ENCODE measurements around the gene RANGAP1.
"Not testable (repeated sequence)": the region's sequence is repeated elsewhere in the genome, so short reads cannot be mapped to it uniquely, and the experiment has no call there.

RANGAP1 gene

DNA sequence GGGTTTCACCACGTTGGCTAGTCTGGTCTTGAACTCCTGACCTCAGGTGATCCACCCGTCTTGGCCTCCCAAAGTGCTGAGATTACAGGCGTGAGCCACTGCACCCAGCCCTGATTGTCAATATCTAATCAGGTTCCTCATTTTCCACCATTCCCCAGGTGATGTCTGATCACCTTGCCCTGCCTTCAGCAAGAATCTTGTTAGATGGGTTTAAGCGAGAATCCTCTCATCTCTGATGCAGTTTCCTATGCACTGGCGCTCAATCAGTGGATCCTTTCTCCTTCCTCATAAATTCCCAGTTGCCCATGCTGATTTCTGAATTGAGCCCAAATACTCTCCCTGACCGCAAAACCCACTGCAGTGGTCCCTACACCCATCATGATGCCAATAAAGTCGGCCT, 14.7 kb upstream of the RANGAP1 start:
- no peak for DNase-seq (ENCODE audit: low read depth)

DNA sequence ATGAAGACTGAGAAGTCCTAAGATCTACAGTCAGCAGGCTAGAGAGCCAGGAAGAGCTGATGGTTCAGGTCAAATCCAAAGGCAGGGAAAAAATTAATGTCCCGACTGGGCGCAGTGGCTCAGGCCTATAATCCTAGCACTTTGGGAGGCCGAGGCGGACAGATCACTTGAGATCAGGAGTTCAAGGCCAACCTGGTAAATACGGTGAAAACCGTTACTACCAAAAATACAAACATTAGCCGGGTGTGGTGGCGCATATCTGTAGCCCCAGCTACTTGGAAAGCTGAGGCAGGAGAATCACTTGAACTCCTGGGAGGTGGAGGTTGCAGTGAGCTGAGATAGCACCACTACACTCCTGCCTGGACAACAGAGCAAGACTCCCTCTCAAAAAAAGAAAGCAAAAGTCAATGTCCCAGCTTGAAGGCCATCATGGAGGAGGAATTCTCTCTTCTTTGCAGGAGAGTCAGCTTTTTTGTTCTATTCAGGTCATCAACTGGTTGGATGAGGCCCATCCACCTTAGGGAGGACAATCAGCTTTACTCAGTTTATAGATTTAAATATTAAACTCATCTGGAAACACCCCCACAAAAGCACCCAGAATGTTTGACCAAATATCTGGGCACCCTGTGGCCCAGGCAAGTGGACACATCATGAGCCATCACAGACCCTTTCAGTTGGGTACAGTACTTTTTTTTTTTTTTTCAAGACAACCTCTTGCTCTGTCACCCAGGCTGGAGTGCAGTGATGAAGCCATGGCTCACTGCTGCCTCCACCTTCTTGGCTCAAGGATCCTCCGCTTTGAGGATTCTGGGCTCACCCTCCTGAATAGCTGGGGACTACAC, 11.1 kb upstream of the RANGAP1 start:
- no peak for DNase-seq (ENCODE audit: low read depth)

DNA sequence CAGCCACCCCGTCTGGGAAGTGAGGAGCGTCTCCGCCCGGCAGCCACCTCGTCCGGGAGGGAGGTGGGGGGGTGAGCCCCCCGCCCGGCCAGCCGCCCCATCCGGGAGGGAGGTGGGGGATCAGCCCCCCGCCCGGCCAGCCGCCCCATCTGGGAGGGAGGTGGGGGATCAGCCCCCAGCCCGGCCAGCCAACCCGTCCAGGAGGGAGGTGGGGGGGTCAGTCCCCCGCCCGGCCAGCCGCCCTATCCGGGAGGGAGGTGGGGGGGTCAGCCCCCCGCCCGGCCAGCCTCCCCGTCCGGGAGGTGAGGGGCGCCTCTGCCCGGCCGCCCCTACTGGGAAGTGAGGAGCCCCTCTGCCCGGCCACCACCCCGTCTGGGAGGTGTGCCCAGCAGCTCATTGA, 8.8 kb upstream of the RANGAP1 start:
- DNase-seq (ENCODE audit: low read depth), result not testable (repeated sequence)

DNA sequence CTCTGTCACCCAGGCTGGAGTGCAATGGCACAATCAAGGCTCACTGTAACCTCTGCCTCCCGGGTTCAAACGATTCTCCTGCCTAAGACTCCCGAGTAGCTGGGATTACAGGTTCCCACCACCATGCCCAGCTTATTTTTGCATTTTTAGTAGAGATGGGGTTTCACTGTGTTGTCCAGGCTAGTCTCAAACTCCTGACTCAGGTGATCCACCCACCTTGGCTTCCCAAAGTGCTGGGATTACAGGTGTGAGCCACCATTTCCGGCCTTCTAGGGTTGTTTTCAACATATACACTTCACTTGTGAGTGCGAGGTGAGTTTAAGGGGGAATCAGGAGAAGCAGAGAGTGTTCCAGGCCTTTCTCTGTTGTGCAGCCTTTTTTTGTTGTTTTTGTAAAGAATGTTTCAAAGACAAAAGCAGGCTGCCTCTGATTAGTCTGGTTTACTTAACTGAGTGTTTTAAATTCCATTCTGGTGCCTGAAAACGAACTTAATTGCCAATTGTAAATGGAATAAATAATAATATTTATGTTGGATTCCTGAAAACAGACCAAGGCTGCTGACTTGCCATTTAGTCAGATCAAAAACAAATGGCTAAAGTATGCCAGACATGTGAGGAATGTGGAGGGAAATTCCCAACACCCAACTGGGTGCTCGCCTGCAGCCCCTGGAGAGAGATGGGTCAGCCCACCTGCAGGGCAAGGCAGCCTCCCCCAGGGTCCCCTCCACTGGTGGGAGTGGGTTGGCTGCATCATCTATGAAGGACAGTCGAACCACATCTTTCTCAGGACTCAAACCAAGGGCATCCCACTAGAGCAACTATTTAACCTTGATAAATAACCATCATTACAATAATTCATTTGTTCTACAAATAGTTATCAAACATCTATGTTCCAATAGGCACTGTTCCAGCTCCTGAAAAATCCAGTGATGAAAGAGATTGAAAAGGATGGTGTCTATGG, 4.6 kb upstream of the RANGAP1 start:
- DNase-seq (ENCODE audit: low read depth), result peak; percentile 61

DNA sequence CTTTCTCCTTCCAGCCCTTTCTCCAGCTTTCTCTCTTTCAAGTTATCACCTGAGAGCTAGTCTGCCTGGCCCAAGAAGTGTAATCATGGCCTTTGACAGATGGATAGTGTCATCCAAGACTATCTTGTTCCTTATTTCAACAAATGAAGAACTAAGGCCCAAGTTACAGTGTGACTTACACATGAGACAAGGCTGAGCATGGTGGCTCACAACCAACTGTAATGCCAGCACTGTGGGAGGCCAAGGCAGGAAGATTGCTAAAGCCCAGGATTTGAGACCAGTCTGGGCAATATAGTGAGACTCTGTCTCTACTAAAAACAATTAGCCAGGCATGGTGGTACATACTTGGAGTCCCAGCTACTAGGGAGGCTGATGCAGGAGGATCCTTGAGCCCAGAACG, 3.7 kb upstream of the RANGAP1 start:
- no peak for DNase-seq (ENCODE audit: low read depth)

DNA sequence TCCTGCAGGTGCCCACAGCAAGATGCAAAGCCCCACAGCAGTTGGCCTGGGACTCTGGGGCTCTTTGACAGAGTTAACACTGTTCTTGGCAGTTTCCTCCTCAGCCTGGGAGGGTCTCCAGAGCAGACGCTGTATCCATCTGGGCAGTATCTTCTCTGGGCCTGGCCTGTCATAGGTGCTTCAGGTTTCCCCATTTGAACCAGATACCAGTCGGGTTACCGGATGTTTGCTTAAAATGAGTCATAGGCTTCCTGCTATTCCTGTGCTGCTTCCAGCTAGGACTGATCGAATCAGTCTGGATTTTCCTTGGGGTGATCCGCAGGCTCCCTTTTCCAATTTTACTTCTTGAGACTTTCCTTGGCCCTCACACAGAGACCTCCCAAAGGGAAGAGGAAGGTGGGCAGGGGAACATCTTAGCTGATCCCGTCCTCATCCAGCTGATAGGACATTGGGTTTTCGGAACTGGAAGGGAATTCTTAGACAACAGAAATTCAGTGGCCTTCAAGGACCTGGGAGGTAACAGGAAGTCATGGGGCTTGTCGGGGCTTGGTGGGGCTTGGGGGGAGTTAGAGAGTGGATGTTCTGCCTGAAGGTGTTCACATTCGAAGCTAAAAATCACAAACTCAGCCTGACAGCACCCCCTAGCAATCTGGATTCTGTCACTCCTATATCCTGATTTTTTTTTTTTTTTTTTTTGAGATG, 2.4 kb upstream of the RANGAP1 start:
- DNase-seq (ENCODE audit: low read depth), result no peak

DNA sequence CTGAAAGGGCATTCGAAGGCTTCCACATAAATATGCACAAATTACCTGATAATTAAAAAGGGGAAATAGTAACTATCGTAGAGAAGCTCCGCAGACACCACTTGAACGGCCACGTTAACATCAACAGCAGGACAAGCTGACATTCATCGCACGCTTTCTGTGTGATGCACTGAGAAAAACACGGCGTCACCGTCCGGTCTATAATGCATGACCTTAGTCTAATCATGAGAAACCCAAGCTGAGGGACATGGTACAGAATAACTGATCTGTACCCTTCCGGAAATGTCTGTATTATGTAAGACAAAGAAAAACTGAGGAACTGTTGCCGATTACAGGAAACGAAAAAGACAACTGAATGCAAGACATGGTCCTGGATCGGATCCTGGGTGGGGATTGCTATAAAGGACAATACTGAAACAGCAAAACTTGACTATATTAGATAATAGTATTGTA, 678 bp upstream of the RANGAP1 start:
- no peak for DNase-seq (ENCODE audit: low read depth)

DNA sequence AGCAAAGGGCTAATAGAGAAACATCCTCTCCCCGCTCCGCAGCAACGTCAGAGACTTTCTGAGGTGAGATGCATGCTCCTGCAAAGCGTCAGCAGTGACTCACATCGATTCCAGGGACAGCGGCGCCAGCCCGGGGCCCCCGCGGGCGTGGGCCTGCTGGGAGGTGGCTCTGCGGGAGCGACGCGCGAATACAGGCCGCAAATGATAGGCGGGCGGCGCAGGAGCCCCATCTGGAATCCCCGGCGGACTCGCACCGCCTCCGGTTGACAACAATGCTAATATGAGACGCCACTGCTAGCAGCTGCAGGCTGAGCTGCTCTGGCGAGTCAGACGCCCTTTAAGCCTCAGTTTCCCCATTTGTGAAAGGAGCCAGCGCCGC, 557 bp downstream of the RANGAP1 start:
- DNase-seq (ENCODE audit: low read depth), result peak; percentile 77

DNA sequence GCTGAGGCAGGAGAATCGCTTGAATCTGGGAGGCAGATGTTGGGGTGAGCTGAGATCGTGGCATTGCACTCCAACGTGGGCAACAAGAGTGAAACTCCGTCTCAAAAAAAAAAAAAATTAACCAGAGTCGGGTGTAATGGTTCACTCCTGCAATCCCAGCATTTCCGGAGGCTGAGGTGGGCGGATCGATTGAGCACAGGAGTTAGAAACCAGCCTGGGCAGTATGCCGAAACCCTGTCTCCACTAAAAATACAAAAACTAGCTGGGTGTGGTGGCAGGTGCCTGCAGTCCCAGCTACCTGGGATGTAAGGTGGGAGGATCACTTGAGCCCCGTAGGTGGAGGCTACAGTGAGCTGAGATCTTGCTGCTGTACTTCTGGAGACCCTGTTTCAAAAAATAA, 1.5 kb downstream of the RANGAP1 start:
- no peak for DNase-seq (ENCODE audit: low read depth)

DNA sequence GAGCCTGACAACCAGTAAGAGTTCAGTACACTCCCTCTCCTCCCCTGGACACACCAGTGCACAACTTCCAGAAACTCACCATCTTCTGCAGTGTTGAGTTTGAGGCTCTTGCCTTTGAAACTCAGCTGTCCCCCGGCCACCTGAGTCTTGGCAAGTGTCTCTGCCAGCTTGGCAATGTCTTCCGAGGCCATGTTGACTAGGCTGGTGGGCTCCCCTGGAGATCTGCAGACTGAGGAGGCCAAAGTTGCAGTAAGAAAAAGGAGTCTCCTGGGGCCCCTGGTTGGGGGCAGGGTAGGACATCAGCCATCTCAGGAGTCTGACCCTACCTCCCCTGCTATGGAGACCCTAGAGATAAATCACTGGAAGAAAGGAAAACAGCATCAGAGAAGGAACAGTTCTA, 5.1 kb downstream of the RANGAP1 start:
- DNase-seq (ENCODE audit: low read depth), result no peak

DNA sequence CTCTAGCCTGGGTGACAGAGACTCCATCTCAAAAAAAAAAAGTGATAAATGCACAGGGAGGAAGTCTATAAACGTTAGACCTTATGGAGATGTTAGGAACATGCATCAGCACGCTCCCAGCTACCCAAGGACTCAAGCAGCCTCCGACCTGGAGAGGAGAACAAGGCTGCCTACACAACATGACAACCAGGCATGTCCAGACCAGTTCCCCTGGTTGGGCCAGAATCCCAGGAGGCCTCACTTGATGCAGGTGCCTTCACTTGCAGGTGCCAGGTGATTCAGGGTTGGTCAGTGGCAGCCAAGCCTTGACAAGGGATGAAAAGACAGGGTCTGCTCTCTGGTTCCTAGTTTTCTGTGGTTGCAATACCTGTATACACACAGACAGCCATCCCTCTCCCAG, 5.9 kb downstream of the RANGAP1 start:
- no peak for DNase-seq (ENCODE audit: low read depth)

DNA sequence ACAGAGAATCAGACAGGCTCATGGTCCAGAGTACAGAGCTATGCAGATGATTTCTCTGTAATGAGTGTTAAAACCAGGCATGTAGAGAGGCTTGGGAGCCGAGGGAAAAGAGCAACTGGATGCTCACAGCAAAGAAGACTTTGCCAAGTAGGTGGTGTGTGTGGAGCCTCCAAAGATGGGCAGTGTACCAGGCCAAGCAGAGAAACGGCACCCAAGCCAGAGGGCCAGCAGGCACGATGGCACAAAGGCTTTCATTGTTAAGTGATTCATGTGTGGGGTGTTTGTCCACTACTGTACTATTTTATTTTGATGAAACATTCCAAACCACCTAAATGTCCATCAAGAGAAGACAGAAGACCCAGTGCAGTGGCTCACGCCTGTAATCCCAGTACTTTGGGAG, 11.1 kb downstream of the RANGAP1 start:
- DNase-seq (ENCODE audit: low read depth), result no peak

DNA sequence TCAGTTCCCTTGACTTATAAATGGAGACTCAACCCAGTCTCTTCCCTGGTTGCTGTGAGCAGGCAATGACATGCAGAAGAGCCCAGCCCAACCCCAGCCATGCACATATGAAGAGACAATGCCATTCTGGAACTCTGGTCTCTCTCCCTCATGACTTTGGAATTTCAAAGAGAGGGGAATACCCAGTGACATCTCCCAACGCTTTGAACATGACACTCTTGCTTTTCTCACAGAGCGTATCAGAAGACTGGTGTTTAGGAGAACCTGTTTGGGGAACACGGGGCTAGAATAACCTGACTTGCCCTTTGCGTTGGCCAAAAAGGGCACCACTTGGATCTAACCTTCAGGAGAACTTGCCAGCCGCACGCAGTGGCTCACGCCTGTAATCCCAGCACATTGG, 12.9 kb downstream of the RANGAP1 start:
- DNase-seq (ENCODE audit: low read depth), result no peak

DNA sequence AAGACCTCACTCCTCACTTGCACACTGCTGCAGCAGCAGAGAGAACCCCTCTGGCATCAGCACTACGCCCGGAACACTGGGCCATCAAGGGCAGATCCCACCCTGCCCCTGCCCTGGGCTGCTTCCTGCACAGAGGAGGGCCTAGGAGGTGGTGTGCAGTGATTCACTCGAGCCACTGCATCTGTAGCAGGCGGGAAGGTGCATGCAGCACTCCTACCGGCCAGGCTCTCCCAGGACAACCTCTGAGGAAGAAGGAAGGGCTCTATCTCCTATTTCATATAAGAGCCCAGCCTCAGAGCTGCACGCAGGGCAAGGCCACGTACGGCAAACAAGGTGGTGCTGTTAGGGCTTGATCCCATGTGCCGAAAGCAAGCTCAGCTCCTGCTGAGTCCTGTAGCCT, 14.2 kb downstream of the RANGAP1 start:
- no peak for DNase-seq (ENCODE audit: low read depth)

DNA sequence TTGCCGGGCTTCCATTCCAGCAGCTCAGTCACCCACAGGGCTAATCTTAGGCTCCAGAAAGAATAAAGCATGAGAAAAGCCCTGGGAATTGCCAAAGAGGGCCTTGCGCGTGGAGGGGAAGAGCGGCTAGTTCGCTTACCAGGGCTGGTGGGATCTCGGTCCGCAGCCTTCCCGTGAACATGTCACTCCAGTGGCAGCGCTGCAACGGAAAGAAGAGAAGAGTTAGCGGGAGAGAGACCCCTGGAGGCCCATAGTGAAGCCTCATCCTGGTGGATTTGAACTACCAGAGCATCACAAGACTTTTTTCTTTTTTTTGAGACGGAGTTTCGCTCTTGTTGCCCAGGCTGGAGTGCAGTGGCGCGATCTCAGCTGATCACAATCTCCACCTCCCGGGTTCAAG, 18.0 kb downstream of the RANGAP1 start:
- no peak for DNase-seq (ENCODE audit: low read depth)

DNA sequence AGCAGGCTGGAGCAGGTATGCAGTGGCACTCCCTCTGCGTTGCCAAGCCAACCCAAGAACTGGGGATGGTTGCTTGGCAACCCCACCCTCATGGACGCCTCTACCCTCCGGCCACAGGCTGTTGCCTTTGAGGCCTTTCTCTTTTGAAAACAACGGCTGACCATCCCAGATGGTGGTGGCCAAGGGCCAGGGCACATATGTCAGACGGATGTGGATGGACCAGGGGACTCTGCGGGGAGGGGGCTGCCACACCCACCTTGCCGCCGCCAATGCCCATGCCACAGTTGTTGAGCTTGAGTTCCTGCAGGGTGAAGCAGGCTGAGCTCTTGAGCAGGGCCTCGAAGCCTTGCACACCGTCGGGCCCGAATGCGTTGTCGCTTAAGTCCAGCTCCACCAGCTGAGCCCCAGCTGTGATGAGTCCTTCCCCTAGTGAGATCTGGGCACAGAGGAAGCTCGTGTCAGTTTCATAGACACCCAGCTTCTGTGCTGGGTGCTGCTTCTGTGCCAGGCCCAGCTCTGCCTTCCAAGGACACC, 21.5 kb downstream of the RANGAP1 start:
- DNase-seq (ENCODE audit: low read depth), result no peak

DNA sequence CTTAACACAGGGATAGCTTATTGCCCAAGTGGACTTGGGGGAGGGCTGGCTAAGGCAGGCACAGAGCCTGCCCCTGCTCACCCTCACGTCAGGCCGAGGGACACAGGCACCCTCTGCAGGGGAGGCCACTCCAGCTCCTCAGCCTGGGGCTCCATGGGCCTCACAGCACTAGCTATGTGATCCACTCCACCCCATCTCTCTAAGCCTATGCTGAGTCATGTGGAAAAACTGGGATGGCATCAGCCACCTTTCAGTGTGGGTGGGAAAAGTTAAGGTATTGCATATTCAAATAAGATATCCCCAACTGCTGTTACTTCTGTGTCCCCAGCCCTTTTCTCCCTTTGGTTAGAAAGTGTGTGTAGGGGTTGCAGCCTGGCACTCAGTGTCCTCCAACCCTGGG, 22.3 kb downstream of the RANGAP1 start:
- no peak for DNase-seq (ENCODE audit: low read depth)

DNA sequence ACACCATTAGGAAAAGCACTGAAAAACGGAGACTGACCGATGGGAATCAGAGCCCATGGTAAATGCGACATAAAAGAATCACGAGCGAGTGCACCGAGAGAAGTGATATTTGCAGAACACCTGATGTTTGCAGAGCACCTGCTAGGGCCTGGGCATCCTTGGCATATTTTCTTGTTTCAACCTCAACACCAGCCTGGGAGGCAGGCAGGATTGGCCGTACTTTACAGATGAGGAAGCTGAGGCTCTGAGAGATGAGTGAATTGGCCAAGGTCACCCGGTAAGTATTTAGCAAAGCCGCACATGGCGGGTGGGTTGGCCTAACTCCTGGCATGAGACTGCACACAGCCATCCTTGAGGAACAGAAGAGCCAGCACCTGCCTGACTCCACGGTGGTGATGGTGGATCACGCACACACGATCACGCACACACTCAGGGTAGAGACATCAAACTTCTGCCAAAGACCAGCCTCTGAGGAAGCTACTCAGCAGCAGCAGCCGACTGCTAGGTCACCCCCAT, 23.7 kb downstream of the RANGAP1 start:
- DNase-seq (ENCODE audit: low read depth), result no peak

DNA sequence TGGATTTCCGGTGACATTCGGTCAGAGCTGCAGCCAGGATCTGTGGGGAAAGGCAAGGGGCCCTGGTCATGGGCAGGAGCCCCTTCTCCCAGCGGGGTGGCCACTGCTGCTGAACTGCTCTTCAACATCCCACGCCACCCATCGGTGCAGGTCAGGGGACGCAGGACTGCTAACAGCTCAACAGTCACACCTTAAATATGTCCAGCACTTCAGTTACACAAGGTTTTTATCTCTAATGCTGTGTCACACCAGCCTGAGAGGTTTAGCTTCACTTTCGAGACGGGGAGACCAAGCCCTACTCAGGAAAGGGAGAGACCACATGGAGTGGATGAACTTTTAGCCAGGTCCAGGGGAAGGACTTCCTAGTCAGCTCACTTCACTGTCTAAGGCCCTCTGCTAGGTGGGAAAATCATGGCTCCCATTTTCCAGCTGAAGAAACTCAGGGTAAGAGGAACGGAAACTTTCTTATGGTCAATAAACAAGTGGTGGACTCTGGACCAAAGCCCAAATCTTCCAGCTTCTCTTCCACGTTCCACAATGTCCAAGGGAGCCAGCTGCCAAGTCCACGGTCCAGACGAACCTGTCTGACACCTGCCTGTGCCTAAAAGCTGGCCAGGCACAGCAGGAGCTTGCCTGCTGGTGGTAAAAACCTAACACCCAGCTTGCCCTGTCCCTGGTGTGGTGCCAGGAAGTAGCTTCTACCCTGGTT, 24.3 kb downstream of the RANGAP1 start:
- no peak for DNase-seq (ENCODE audit: low read depth)

DNA sequence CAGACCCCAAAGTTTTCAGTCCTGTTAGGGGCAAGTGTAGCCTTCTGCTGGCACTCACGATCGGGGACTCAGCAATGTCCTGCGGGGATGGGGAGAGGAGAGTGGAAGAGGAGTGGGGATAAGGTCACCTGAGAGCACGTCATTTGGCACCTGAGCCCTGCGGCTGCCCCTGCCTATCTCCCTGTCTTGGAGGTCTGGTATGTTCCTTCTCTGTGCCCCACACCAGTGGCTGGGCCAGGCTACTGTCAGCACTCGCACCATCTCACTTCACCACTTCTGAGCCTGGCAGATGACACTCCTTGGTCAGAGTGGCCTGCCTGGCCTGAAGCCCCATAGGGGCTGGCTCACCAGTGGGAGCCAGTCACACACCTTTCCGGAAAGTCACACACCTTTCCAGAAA, 25.1 kb downstream of the RANGAP1 start:
- no peak for DNase-seq (ENCODE audit: low read depth)

DNA sequence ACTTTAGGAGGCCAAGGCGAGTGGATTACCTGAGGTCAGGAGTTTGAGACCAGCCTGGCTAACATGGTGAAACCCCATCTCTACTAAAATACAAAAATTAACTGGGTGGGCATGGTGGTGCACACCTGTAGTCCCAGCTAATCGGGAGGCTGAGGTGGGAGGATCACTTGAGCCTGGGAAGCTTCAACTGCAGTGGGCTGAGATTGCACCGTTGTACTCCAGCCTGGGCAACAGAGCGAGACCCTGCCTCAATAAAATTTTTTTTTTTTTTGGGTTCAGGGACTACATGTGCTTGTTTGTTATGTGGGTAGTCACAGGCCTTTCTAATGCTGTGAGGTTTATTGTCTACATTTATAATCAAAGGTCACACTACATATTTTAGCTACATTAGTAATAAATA, 26.2 kb downstream of the RANGAP1 start:
- DNase-seq (ENCODE audit: low read depth), result not testable (repeated sequence)
